Measurements from ENCODE around the gene MALRD1. TPM values are rescaled to one million over a fixed set of nuclear protein-coding genes. Genes with fewer than 3 reads are reported as not detected.

The MALRD1 gene
- total RNA-seq, 2 experiments from 2014 or later: 0.29 to 0.41 TPM

DNA sequence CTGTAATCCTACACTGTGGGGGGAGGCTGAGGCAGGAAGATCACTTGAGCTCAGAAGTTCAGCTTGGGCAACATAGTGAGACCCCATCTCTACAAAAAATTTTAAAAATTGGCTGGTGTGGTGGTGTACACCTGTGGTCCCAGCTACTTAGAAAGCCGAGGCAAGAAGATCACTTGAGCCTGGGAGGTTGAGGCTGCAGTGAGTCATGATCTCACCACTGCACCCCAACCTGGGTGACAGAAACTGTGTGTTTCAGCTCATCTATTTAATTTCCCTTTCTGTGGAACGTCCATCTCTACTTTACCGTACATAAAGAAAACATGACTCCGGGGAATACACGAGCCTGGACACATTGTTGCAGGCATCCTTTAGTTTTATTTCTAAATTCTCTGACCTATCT lies 413.0 kb downstream of the MALRD1 start:
- Mint-ChIP-seq H3K9me3 (no peaks in the 10 kb centered on the region), H3K36me3 (ENCODE audit: low read depth) (no peaks in the 10 kb centered on the region), H3K4me3 (no peak overlapping the region), H3K27ac (no peak overlapping the region), H3K27me3 (no peaks in the 10 kb centered on the region), H3K4me1 (ENCODE audit: low read depth) (no peaks in the 10 kb centered on the region)
- TF ChIP-seq, protein P1, sequence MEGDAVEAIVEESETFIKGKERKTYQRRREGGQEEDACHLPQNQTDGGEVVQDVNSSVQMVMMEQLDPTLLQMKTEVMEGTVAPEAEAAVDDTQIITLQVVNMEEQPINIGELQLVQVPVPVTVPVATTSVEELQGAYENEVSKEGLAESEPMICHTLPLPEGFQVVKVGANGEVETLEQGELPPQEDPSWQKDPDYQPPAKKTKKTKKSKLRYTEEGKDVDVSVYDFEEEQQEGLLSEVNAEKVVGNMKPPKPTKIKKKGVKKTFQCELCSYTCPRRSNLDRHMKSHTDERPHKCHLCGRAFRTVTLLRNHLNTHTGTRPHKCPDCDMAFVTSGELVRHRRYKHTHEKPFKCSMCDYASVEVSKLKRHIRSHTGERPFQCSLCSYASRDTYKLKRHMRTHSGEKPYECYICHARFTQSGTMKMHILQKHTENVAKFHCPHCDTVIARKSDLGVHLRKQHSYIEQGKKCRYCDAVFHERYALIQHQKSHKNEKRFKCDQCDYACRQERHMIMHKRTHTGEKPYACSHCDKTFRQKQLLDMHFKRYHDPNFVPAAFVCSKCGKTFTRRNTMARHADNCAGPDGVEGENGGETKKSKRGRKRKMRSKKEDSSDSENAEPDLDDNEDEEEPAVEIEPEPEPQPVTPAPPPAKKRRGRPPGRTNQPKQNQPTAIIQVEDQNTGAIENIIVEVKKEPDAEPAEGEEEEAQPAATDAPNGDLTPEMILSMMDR (IDR thresholded peaks at IDR 0.05): no peak
- ATAC-seq: no peak
- intact Hi-C loops (cut with micrococcal nuclease): no loop called here
- ChIA-PET CTCF (no interaction called here), POLR2A (no interaction called here)
- no peak for DNase-seq

DNA sequence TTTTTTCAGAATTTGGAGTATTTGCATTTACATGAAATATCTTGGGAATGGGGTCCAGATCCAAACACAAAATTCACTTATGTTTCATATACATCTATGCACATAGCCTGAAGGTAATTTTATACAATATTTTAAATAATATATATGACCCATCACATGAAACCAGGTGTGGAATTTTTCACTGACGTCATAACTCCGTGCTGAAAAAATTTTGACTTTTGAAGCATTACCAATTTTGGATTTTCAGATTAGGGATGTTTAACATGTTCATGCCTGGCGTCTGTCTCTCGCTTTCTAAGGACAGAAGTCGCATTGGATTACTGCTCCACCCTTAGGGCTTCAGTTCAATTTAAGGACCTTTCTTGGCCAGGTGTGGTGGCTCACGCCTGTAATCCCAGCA lies 418.1 kb downstream of the MALRD1 start:
- ChIA-PET CTCF (no interaction called here), POLR2A (no interaction called here)
- Mint-ChIP-seq H3K27ac (no peak overlapping the region), H3K4me1 (ENCODE audit: low read depth) (no peaks in the 10 kb centered on the region), H3K36me3 (ENCODE audit: low read depth) (no peaks in the 10 kb centered on the region), H3K9me3 (peaks cover 4% of the 10 kb centered on the region), H3K27me3 (no peaks in the 10 kb centered on the region), H3K4me3 (no peak overlapping the region)
- ATAC-seq: no peak
- intact Hi-C loops (cut with micrococcal nuclease): no loop called here
- TF ChIP-seq, protein P1 (IDR thresholded peaks at IDR 0.05): no peak
- no peak for DNase-seq

DNA sequence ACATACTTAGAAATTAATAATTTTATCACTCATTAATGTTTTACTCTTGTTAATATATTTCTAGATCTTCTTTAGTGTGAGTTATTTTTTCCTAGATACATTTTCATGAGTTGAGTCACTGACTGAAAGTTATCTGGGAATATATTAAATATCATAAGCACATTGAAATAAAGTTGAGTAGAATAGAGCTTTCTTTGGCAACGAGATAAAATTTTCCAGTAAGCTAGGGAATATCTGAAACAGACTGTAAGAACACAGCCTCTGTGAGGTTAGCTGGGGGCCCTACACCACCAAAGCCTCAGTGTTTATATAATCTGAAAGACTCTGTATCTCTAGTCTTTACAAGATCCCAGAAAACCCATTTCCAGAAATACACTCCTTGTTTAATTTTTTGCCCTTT lies 419.8 kb downstream of the MALRD1 start:
- TF ChIP-seq, protein P1 (IDR thresholded peaks at IDR 0.05): no peak
- DNase-seq (no peak), ATAC-seq (no peak)
- H3K4me3 Mint-ChIP-seq: no peak overlapping the region
- no peaks in the 10 kb centered on the region for H3K27me3 Mint-ChIP-seq
- POLR2A ChIA-PET: no interaction called here
- intact Hi-C loops (cut with micrococcal nuclease): no loop called here
- H3K9me3 Mint-ChIP-seq: peaks cover 4% of the 10 kb centered on the region
- no peaks in the 10 kb centered on the region for H3K4me1 Mint-ChIP-seq (ENCODE audit: low read depth)
- H3K36me3 Mint-ChIP-seq (ENCODE audit: low read depth): no peaks in the 10 kb centered on the region
- CTCF ChIA-PET: no interaction called here
- H3K27ac Mint-ChIP-seq: no peak overlapping the region

DNA sequence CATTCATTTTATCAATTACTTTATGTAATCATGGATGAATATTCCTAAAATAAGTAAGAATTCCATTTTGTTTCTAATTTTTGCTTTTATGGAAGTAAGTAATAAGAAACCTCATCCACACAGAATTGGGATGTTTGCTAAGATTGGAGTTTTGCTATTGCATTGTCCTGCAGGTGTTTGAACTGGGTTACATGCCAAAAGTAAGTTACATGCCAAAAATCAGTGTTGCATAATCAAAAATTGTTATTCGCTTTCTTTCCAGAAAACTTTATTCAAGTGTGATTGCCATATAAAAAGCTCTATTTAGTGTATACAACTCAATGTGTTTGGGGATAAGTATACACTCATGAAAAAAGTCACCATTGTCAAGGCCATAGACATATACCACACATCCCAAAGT lies 420.9 kb downstream of the MALRD1 start:
- no peaks in the 10 kb centered on the region for H3K4me1 Mint-ChIP-seq (ENCODE audit: low read depth)
- intact Hi-C loops (cut with micrococcal nuclease): no loop called here
- TF ChIP-seq, protein P1 (IDR thresholded peaks at IDR 0.05): no peak
- H3K9me3 Mint-ChIP-seq: peaks cover 4% of the 10 kb centered on the region
- H3K27me3 Mint-ChIP-seq: no peaks in the 10 kb centered on the region
- no peak overlapping the region for H3K27ac Mint-ChIP-seq
- H3K36me3 Mint-ChIP-seq (ENCODE audit: low read depth): no peaks in the 10 kb centered on the region
- ChIA-PET POLR2A (no interaction called here), CTCF (no interaction called here)
- DNase-seq (no peak), ATAC-seq (no peak)
- H3K4me3 Mint-ChIP-seq: no peak overlapping the region

DNA sequence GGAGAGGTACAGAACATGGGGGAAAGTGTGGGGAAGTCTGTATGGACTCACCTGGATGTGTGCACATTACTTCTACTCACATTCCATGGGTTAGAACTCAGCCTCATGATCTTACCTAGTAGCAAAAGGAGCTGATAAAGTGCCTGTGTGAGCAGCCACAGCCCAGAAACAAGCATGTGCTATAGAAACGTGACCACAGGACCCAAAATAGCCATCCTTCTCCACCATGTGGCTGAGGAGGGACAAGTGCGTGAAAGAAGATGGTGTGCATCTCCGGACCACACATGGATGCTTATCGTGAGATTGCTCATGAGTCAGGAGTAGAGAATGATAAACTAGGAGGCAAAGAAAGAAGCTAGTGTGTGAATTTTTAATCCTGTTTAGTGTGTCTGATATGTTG lies 431.3 kb downstream of the MALRD1 start:
- H3K4me3 Mint-ChIP-seq: no peak overlapping the region
- H3K4me1 Mint-ChIP-seq (ENCODE audit: low read depth): no peaks in the 10 kb centered on the region
- ATAC-seq (no peak), DNase-seq (no peak)
- H3K36me3 Mint-ChIP-seq (ENCODE audit: low read depth): no peaks in the 10 kb centered on the region
- intact Hi-C loops (cut with micrococcal nuclease): no loop called here
- peaks cover 1% of the 10 kb centered on the region for H3K9me3 Mint-ChIP-seq
- no peaks in the 10 kb centered on the region for H3K27me3 Mint-ChIP-seq
- POLR2A ChIA-PET: no interaction called here
- H3K27ac Mint-ChIP-seq: no peak overlapping the region
- CTCF ChIA-PET: no interaction called here
- TF ChIP-seq, protein P1 (IDR thresholded peaks at IDR 0.05): no peak
